Muscle layer of colon (tissue), 2 donors: ENCODE results near the gene CFAP97D2.
A peak's percentile ranks its signal among the peaks of the same experiment; 100 is the strongest.
"Not testable (repeated sequence)": the region's sequence is repeated elsewhere in the genome, so short reads cannot be mapped to it uniquely, and the experiment has no call there.

ENCODE experiments used
- H3K27ac ChIP-seq: one replicate; pipeline ENCODE4 v1.7.0; 2013; ENCODE audit warnings: low read depth, mild to moderate bottlenecking, low read length, moderate library complexity
- H3K27me3 ChIP-seq, 2 donors: one replicate each; pipeline ENCODE4 v1.7.0; 2013; ENCODE audit warnings: low read length in 2 of 2, mild to moderate bottlenecking in 2 of 2; ENCODE audit not compliant: insufficient read depth in 2 of 2, control insufficient read depth in 1 of 2
- H3K36me3 ChIP-seq: one replicate; pipeline ENCODE4 v1.7.0; 2013; ENCODE audit warnings: mild to moderate bottlenecking, low read length; ENCODE audit not compliant: insufficient read depth
- H3K4me1 ChIP-seq: one replicate; pipeline ENCODE4 v1.7.0; 2013; ENCODE audit warnings: mild to moderate bottlenecking, low read length; ENCODE audit not compliant: insufficient read depth
- H3K4me3 ChIP-seq, 2 donors: one replicate each; pipeline ENCODE4 v1.7.0; 2013; ENCODE audit warnings: low read length in 2 of 2, low read depth in 1 of 2, mild to moderate bottlenecking in 1 of 2, moderate library complexity in 1 of 2
- H3K9ac ChIP-seq: one replicate; pipeline ENCODE4 v1.7.0; 2013; ENCODE audit warnings: low read length
- H3K9me3 ChIP-seq: one replicate; pipeline ENCODE4 v1.7.0; 2013; ENCODE audit warnings: mild to moderate bottlenecking, low read length
- donor health status: abdominal sarcoma.
- donor health status: Adenocarcinoma of cecum.

CFAP97D2 gene

DNA sequence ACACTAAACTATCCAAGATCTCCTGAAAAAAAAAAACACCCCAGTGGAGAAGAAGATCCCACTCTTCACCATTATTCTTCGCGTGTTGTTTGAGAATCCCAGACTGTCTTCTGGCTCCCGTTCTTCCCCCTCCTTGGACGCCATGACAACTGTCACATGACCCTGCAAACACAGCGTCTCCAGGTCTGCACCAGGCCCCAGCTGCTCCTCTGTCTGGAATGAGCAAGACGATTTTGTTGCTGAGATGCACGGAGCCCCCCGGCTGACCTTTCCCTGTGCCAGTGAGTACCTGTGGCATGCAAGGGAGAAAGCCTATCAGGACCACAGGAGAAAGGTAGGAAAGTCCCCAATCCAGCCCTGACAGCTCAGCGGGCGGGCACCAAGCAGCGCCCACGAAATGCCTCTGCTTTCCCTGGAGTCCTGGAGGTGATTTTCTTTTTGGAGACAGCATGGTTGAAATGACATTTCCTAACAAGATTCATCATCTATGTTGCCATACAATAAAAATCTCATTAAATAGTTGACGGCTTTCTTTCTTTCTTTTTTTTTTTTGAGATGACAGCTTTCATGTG, at the start of gene CFAP97D2:
Gene CFAP97D2, plus strand, starts transcription at position 171 of the 572 bp plus-strand sequence. Its CDS starts 74 bp downstream, at position 245.
- no peaks in the 10 kb centered on the region for H3K9me3 ChIP-seq
- H3K27me3 ChIP-seq, result no peaks in the 10 kb centered on the region
- H3K27ac ChIP-seq, result no peak within 1 kb of the TSS
- H3K36me3 ChIP-seq, result no peaks in the 10 kb centered on the region
- no peak within 1 kb of the TSS for H3K4me3 ChIP-seq
- no peaks in the 10 kb centered on the region for H3K4me1 ChIP-seq
- no peak within 1 kb of the TSS for H3K9ac ChIP-seq

DNA sequence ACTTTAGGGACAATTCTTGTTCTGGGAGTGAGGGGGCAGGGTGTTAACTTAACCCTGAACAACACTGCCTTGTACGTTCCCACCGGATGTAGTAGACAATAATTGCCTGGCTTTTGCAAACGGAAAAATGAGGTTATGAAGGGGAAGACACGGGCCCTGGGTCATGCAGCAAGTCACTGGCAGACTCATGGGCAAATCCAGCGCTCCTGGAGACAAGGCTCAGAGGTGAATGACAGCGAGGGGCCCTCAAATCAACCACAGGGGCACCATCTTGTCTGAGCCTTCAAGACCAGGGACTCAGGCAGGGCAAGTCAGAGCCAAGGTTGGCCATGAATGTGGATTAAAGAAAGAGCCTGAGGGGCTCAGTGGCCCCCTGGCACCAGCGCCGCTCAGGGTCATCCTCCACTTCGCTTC, 49.4 kb upstream of the CFAP97D2 start:
- Histone ChIP-seq H3K4me1 (peaks cover 35% of the 10 kb centered on the region), H3K4me3 (peak overlapping the region in 1 of 2 donors; percentile 93), H3K9me3 (no peaks in the 10 kb centered on the region), H3K27me3 (no peaks in the 10 kb centered on the region), H3K36me3 (no peaks in the 10 kb centered on the region), H3K27ac (peak overlapping the region; percentile 76), H3K9ac (peak overlapping the region; percentile 39)

DNA sequence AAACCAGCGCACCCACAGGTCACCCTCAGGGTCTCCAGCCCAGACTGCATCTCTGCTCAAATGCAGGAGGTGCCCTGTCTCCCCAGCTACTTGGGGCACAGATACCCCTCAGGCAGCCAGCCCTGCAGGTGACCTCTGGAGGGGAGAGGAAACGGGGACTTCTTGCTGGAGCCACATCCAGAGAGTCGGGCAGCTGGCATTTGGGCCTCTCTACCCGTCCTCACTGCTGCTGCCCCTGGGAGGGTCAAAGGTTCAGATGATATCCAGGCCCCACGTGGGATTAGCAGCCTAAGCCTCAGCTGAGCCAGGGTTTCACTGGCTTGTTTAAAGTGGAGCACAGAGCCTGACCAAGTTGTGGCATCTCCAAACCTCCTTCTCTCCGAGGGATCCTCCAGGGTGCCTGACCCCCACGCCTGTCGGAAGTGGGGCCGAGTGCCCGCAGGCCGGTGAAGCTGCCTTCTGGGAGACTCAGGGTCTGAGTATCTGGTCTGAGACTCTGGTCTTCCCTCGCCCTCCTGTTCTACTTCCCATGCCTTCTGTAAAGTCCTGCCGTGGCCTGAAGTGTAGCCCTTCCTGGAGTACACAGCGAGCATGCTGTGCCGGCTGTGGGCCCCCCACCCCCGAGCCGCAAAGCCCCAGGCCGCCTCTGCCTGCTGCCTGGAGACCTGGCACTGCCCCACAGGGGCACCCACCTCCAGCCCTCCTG, 48.8 kb upstream of the CFAP97D2 start:
- Histone ChIP-seq H3K4me3 (peak overlapping the region; percentile 66 to 93), H3K27me3 (no peaks in the 10 kb centered on the region), H3K9ac (peak overlapping the region; percentile 39), H3K36me3 (no peaks in the 10 kb centered on the region), H3K27ac (peak overlapping the region; percentile 76), H3K4me1 (peaks cover 35% of the 10 kb centered on the region), H3K9me3 (no peaks in the 10 kb centered on the region)

DNA sequence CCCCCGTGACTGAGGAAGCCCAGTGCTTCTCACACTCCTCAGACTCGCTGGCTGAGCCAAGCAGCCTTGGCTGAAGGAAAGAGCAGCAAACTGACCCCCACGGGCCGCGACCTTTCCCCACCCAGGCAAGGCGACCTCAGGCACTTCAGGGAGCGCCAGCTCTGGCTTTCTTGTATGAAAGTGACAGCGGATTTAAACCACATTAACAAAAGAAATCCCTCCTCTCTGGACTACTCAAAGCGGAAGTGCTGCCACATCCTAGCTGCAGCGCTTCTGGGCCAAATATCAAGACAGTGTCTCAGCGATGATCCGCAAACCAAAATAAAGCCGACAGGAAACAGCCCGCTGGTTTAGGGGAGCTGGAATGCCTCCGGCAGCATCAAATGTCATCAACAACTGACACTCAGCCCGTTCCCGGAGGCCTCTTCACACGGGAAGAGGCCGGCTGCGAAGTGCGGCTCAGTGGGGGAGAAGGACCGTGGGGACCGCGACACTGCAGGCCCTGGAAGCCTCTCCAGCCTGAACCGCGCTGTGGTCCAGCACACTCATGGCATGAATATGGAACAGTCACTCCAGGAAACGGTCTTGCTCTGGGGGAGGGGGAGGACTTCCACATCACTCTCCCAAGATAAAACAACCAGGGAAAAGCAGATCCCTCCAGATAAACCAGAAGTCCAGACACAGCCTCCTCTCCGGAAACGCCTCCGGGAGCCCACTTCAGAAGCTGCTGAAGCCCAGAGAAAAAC, 48.0 kb upstream of the CFAP97D2 start:
- Histone ChIP-seq H3K36me3 (no peaks in the 10 kb centered on the region), H3K27me3 (no peaks in the 10 kb centered on the region), H3K4me1 (peaks cover 35% of the 10 kb centered on the region), H3K4me3 (peak overlapping the region; percentile 66 to 93), H3K27ac (peak overlapping the region; percentile 76), H3K9me3 (no peaks in the 10 kb centered on the region), H3K9ac (peak overlapping the region; percentile 58)

DNA sequence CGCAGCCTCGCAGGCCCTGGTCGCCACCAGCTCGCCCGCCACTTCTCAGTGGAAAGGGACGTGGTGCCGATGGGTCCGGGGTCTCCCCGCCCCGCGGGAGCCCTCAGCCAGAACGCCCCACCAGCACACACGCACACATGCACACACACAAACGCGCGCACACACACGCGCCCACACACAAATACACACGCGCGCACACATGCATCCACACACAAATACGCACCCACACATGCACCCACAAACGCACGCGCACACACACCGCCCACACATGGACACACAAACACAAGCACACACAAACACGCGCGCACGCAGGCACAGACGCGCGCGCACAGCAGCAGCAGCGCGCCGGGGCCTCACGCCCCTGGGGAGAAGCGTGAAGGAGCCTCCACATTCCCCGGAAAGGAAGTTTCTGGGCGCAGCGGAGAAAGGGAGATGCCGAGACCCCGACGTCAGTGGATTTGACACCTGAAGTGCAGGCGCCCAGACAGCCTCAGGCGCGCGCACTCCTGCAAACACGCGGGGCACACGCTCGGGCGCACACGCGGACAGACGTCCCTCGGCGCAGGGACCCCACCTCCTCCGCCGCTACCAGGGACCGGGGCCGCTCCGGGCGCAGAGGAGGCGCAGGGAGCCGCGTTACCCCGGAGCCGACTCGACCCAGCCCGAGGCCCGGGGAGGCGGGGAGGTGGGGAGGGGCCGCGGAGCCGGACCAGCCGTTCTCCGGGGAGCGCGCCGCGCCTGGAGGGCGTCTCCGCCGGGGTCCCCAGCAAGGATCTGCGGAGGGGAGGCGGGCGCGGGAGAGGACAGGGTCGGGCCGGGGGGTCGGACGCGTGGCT, 47.3 kb upstream of the CFAP97D2 start:
- peak overlapping the region; percentile 76 for H3K27ac ChIP-seq
- peak overlapping the region; percentile 58 for H3K9ac ChIP-seq
- H3K4me3 ChIP-seq, result peak overlapping the region; percentile 66 to 93
- H3K4me1 ChIP-seq, result peaks cover 35% of the 10 kb centered on the region
- H3K36me3 ChIP-seq, result no peaks in the 10 kb centered on the region
- H3K27me3 ChIP-seq, result no peaks in the 10 kb centered on the region
- no peaks in the 10 kb centered on the region for H3K9me3 ChIP-seq

DNA sequence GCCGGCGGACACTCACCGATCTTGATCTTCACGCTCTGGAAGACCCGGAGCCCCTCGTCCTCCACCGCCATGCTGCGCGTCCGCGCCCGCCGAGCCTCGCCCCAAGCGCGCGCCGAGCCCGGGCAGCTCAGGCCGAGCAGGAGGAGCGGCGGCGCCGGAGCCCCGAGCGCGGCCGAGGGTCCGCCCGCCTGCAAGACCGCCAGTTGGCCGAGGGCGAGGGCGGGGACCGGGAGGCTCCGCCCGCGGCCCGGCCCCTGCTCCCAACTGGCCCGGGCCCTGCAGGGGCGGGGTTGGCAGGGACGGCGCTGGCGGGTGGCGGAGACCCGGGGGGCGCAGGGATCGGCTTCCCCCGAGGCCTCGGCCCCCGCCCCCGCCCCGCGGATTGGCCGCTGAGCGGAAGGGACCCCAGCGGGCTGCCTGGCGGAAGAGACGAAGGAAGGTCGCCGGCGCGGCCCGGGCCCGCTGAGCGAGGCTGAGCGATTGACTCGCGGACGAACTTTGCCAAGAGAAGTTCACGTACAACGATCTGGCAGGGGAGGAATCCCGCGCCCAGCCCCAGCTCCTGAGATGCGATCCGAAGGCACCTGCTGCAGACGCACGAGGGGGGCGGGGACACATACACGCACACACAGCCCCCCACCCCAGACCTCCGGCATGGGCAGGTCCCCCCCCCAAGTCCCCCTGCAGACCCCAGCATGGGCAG, 46.5 kb upstream of the CFAP97D2 start, which contains the start of gene RASA3:
Gene RASA3, minus strand, starts transcription at position 205 of the 703 bp plus-strand sequence. Its CDS starts 134 bp downstream, at position 71.
- Histone ChIP-seq H3K27me3 (no peaks in the 10 kb centered on the region), H3K4me3 (peak within 1 kb of the TSS; percentile 66 to 93), H3K9me3 (no peaks in the 10 kb centered on the region), H3K4me1 (peaks cover 32% of the 10 kb centered on the region), H3K27ac (peak within 1 kb of the TSS; percentile 76), H3K36me3 (no peaks in the 10 kb centered on the region), H3K9ac (peak within 1 kb of the TSS; percentile 58)

DNA sequence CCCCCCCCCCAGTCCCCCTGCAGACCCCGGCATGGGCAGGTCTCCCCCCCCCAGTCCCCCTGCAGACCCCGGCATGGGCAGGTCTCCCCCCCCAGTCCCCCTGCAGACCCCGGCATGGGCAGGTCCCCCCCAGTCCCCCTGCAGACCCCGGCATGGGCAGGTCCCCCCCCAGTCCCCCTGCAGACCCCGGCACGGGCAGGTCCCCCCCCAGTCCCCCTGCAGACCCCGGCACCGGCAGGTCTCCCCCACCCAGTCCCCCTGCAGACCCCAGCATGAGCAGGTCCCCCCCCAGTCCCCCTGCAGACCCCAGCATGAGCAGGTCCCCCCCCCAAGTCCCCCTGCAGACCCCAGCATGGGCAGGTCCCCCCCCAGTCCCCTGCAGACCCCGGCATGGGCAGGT, 45.9 kb upstream of the CFAP97D2 start:
- peaks cover 26% of the 10 kb centered on the region for H3K4me1 ChIP-seq
- H3K4me3 ChIP-seq, H3K27ac ChIP-seq, H3K9me3 ChIP-seq, H3K36me3 ChIP-seq, H3K27me3 ChIP-seq, H3K9ac ChIP-seq: not testable (repeated sequence)

DNA sequence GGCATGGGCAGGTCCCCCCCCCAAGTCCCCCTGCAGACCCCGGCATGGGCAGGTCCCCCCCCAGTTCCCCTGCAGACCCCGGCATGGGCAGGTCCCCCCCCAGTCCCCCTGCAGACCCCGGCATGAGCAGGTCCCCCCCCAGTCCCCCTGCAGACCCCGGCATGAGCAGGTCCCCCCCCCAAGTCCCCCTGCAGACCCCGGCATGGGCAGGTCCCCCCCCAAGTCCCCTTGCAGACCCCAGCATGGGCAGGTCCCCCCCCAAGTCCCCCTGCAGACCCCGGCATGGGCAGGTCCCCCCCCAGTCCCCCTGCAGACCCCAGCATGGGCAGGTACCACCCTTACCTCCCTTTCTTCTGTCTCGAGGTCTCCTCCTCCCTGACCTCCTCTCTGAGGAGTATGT, 45.5 kb upstream of the CFAP97D2 start:
- H3K27ac ChIP-seq, H3K4me3 ChIP-seq, H3K27me3 ChIP-seq, H3K9ac ChIP-seq, H3K9me3 ChIP-seq, H3K36me3 ChIP-seq: not testable (repeated sequence)
- H3K4me1 ChIP-seq, result peaks cover 22% of the 10 kb centered on the region

DNA sequence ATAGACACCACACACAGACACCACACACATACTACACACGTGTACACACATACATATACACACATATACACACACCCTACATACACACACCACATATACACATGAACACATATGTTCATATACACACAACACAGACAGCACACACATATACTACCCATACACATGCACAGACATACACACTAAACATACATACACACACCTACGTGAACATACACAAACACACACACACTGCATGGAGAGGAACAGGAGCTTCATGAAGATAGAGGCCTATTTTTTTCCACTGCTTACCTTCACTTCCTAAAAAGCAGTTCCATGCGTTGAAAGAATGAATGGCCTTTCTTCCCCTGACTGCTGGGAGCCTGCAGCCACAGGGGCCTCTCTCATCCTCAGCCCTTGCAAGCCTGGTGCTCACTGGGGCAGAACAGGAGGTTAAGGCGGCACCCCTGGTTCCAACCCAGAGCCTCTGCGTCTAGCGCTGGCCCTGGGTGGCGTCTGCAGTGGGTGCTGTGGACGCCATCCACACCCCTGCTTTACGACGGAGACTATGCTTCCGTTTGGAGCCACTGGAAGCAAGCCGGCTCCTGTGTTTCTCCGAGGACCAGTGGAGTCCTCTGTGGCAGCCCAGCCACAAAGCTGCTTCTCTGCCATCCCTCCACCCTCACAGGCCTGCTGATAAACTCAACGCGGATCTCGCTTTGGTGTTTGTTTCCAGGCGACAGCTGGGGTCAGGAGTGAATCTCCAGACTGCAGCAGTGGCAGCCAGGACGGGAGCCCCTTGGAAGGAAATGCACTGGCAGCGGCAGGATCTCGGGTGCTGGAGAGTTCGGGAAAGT, 44.7 kb upstream of the CFAP97D2 start:
- peaks cover 19% of the 10 kb centered on the region for H3K4me1 ChIP-seq
- H3K9ac ChIP-seq, result no peak overlapping the region
- no peaks in the 10 kb centered on the region for H3K36me3 ChIP-seq
- no peak overlapping the region for H3K4me3 ChIP-seq
- no peak overlapping the region for H3K27ac ChIP-seq
- H3K9me3 ChIP-seq, result no peaks in the 10 kb centered on the region
- no peaks in the 10 kb centered on the region for H3K27me3 ChIP-seq

DNA sequence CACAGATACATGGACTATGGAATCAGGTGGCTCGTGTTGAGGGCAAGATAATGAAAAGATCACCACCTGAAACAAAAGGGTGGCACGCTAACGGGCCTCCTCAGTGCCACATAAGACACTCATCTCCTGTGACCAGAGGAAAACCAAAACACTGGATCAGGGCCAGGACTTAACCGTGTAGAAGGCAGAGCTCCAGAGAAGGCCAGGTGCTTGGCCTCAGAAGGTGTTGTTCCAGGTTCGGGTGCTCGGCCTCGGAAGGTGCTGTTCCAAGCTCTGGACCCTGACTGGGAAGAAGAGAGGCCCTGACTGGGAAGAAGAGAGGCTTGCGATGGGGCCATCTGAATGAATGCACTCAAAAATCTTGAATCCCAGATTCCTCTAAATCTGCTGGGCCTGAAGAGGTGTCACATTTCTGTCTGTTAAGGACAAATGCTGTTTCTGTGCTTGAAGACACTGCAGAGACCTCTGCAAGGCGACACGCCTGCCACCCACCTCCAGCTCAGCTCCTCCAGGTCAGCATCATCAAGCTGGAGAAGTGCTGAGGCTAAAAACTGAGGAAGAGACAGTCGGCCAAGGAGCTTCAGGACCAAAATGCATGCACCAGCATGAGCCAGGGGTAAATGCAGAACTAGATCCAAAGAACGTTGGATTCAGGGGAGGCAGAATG, 44.0 kb upstream of the CFAP97D2 start:
- H3K4me3 ChIP-seq, result no peak overlapping the region
- H3K9me3 ChIP-seq, result no peaks in the 10 kb centered on the region
- no peaks in the 10 kb centered on the region for H3K36me3 ChIP-seq
- no peak overlapping the region for H3K9ac ChIP-seq
- H3K4me1 ChIP-seq, result peaks cover 12% of the 10 kb centered on the region
- H3K27me3 ChIP-seq, result no peaks in the 10 kb centered on the region
- H3K27ac ChIP-seq, result no peak overlapping the region
